Measurements from ENCODE around the gene TSTD2. TPM values are rescaled to one million over a fixed set of nuclear protein-coding genes. Genes with fewer than 3 reads are reported as not detected.

Gene TSTD2
- polyA plus RNA-seq, 1 of the 3 experiments (the other 2 are of a cell fraction): 11.5 TPM

- Histone ChIP-seq H3K4me1 (ENCODE audit: control insufficient read depth in 1 of 2, insufficient read depth in 2 of 2, low read depth in 1 of 2, low read length in 1 of 2) (no peaks in the 10 kb centered on the region), H2AFZ (ENCODE audit: low read depth) (no peak overlapping the region), H3K79me2 (ENCODE audit: insufficient read depth) (no peaks in the 10 kb centered on the region), H3F3A (replicated peaks; ENCODE audit: insufficient read depth) (peaks cover 7% of the 10 kb centered on the region), H3K4me2 (no peak overlapping the region), H3K9me2 (no peaks in the 10 kb centered on the region), H4K20me1 (ENCODE audit: insufficient read depth) (no peaks in the 10 kb centered on the region), H3K27ac (ENCODE audit: low read depth in 2 of 2, low read length in 1 of 2) (no peak overlapping the region), H3K9me3 (no peaks in the 10 kb centered on the region), H3K4me3 (ENCODE audit: low read depth in 2 of 2, low read length in 1 of 2) (no peak overlapping the region), H3K9ac (no peak overlapping the region), H3K27me3 (ENCODE audit: insufficient read depth) (no peaks in the 10 kb centered on the region), H3K36me3 (replicated peaks in 1 of 2; ENCODE audit: control insufficient read depth in 1 of 2, insufficient read depth in 2 of 2, low read length in 1 of 2) (peaks cover 85 to 87% of the 10 kb centered on the region in 2 experiments)
- WGBS (ENCODE audit: low lambda C conversion rate): 99% methylated on average over 3 of the region's 3 CpGs
- TF ChIP-seq MXI1 (IDR thresholded peaks at IDR 0.05; ENCODE audit: low read depth, low read length) (no peak), REST (IDR thresholded peaks at IDR 0.05; ENCODE audit: low read depth, low read length) (no peak), IRF3 (IDR thresholded peaks at IDR 0.05; ENCODE audit: low read depth, low read length) (no peak), ELF1 (IDR thresholded peaks at IDR 0.05) (no peak)
- DNase-seq: no peak
- ChIA-PET POLR2A (interaction anchor here (0.8 kb wide), 1 partner anchor 14 kb away, joined by 5 read pairs; no protein-coding TSS in a partner anchor), CTCF (no interaction called here)
These were observed 26.6 kb upstream of the TSTD2 start for GRCh38 chr9:97659771-97660170.

GRCh38 chr9:97658707-97659106, 25.5 kb upstream of the TSTD2 start:
- ChIA-PET POLR2A (no interaction called here), CTCF (interaction anchor here (0.9 to 1.0 kb wide), 2 partner anchors 18 to 21 kb away, joined by 3 read pairs; no protein-coding TSS in a partner anchor)
- Histone ChIP-seq H3K9me2 (no peaks in the 10 kb centered on the region), H3K27ac (ENCODE audit: low read depth in 2 of 2, low read length in 1 of 2) (no peak overlapping the region), H3K4me2 (no peak overlapping the region), H3K79me2 (ENCODE audit: insufficient read depth) (no peaks in the 10 kb centered on the region), H3K4me1 (ENCODE audit: control insufficient read depth in 1 of 2, insufficient read depth in 2 of 2, low read depth in 1 of 2, low read length in 1 of 2) (no peaks in the 10 kb centered on the region), H3K9me3 (no peaks in the 10 kb centered on the region), H3K9ac (no peak overlapping the region), H2AFZ (ENCODE audit: low read depth) (no peak overlapping the region), H3F3A (replicated peaks; ENCODE audit: insufficient read depth) (peaks cover 7% of the 10 kb centered on the region), H3K36me3 (replicated peaks in 1 of 2; ENCODE audit: control insufficient read depth in 1 of 2, insufficient read depth in 2 of 2, low read length in 1 of 2) (peaks cover 87 to 89% of the 10 kb centered on the region in 2 experiments), H3K4me3 (ENCODE audit: low read depth in 2 of 2, low read length in 1 of 2) (no peak overlapping the region), H4K20me1 (ENCODE audit: insufficient read depth) (no peaks in the 10 kb centered on the region), H3K27me3 (ENCODE audit: insufficient read depth) (no peaks in the 10 kb centered on the region)
- DNase-seq: no peak
- 52% methylated on average over 1 of the region's 1 CpG for WGBS (ENCODE audit: low lambda C conversion rate)
- no peak for TF ChIP-seq RAD21 (IDR thresholded peaks at IDR 0.05; ENCODE audit: low read length)
- TF ChIP-seq EP300 (IDR thresholded peaks at IDR 0.05; ENCODE audit: borderline replicate concordance in 1 of 2, low read depth in 1 of 2, low read length in 1 of 2): no peak
- no peak for TF ChIP-seq ZBTB33 (IDR thresholded peaks at IDR 0.05; ENCODE audit: borderline replicate concordance, low read depth)
- no peak for TF ChIP-seq PBX3 (IDR thresholded peaks at IDR 0.05)
- TF ChIP-seq SIN3A (IDR thresholded peaks at IDR 0.05; ENCODE audit: borderline replicate concordance, low read depth, low read length): no peak
- TF ChIP-seq RCOR1 (IDR thresholded peaks at IDR 0.05; ENCODE audit: low read length): no peak
- TF ChIP-seq GABPA (IDR thresholded peaks at IDR 0.05; ENCODE audit: low read depth): no peak
- no peak for TF ChIP-seq FOSL2 (IDR thresholded peaks at IDR 0.05; ENCODE audit: borderline replicate concordance, low read depth)
- no peak for TF ChIP-seq EZH2phosphoT487 (IDR thresholded peaks at IDR 0.05; ENCODE audit: borderline replicate concordance, low read depth)
- TF ChIP-seq MEF2A (IDR thresholded peaks at IDR 0.05; ENCODE audit: borderline replicate concordance, low read depth): no peak
- no peak for TF ChIP-seq GATA2 (CRISPR knock-in tag; IDR thresholded peaks at IDR 0.05)
- no peak for TF ChIP-seq SMC3 (IDR thresholded peaks at IDR 0.05; ENCODE audit: low read depth, low read length)
- TF ChIP-seq NFIC (IDR thresholded peaks at IDR 0.05; ENCODE audit: borderline replicate concordance): no peak
- TF ChIP-seq FOXJ3 (CRISPR knock-in tag; IDR thresholded peaks at IDR 0.05): no peak
- no peak for TF ChIP-seq TEAD4 (IDR thresholded peaks at IDR 0.05; ENCODE audit: borderline replicate concordance, insufficient read depth)
- no peak for TF ChIP-seq TAF1 (IDR thresholded peaks at IDR 0.05; ENCODE audit: borderline replicate concordance, low read depth, low read length)

Data from SK-N-SH (cell line).